Neural cell (in vitro differentiated cells): Measurements from ENCODE around the gene TYMP. TPM values are rescaled to one million over a fixed set of nuclear protein-coding genes. Genes with fewer than 3 reads are reported as not detected.

ENCODE experiments used
- H2AFZ ChIP-seq: fragments of 200-600, 300-800 bp; sonication (generic), shearing (Covaris generic); 2 replicates; pipeline ENCODE4 v1.6.0; 2014; ENCODE audit warnings: low read depth, mild to moderate bottlenecking, antibody characterized with exemption, low read length, moderate library complexity
- H3F3A ChIP-seq: fragments of 200-600 bp; shearing (Covaris generic); 2 replicates; pipeline ENCODE4 v1.6.1; 2016; ENCODE audit warnings: mild to moderate bottlenecking, moderate library complexity, mixed read lengths, antibody characterized with exemption, low read length; ENCODE audit not compliant: insufficient read depth, poor library complexity, severe bottlenecking
- H3K27ac ChIP-seq: fragments of 200-600, 300-800 bp; sonication (generic), shearing (Covaris generic); 2 replicates; pipeline ENCODE4 v1.5.1; 2014; ENCODE audit warnings: mild to moderate bottlenecking, low read length, moderate library complexity
- H3K27me3 ChIP-seq: fragments of 300-800, 200-600 bp; sonication (generic), shearing (Covaris generic); 2 replicates; pipeline ENCODE4 v1.6.0; 2014; ENCODE audit warnings: mild to moderate bottlenecking, low read depth, low read length, moderate library complexity; ENCODE audit not compliant: insufficient read depth
- H3K36me3 ChIP-seq: fragments of 300-800, 200-600 bp; sonication (generic), shearing (Covaris generic); 2 replicates; pipeline ENCODE4 v1.5.1; 2014; ENCODE audit warnings: mild to moderate bottlenecking, antibody characterized with exemption, low read length, moderate library complexity; ENCODE audit not compliant: insufficient read depth
- H3K4me2 ChIP-seq: fragments of 300-800, 200-600 bp; sonication (generic), shearing (Covaris generic); 2 replicates; pipeline ENCODE4 v1.6.0; 2014; ENCODE audit warnings: mild to moderate bottlenecking, low read length
- H3K4me3 ChIP-seq: fragments of 300-800, 200-600 bp; sonication (generic), shearing (Covaris generic); 2 replicates; pipeline ENCODE4 v1.5.1; 2014; ENCODE audit warnings: mild to moderate bottlenecking, low read length, moderate library complexity
- H3K79me2 ChIP-seq: fragments of 200-600 bp; shearing (Covaris generic); replicated peaks from 2 replicates; pipeline ENCODE4 v1.6.0; 2014; ENCODE audit warnings: mild to moderate bottlenecking, low read length, moderate library complexity; ENCODE audit not compliant: insufficient read depth
- H3K9ac ChIP-seq: fragments of 300-800, 200-600 bp; sonication (generic), shearing (Covaris generic); 2 replicates; pipeline ENCODE4 v1.6.1; 2016; ENCODE audit warnings: mild to moderate bottlenecking, low read length, mixed read lengths
- H3K9me2 ChIP-seq: fragments of 200-600 bp; shearing (Covaris generic); 2 replicates; pipeline ENCODE4 v1.6.1; 2016; ENCODE audit warnings: mild to moderate bottlenecking, low read length, mixed read lengths; ENCODE audit not compliant: insufficient read depth
- H3K9me3 ChIP-seq: fragments of 200-600, 300-800 bp; sonication (generic), shearing (Covaris generic); 2 replicates; pipeline ENCODE4 v1.6.1; 2016; ENCODE audit warnings: mild to moderate bottlenecking, mixed run types, low read length, moderate library complexity, mixed read lengths
- H4K20me1 ChIP-seq: fragments of 200-600 bp; shearing (Covaris generic); 2 replicates; pipeline ENCODE4 v1.6.1; 2016; ENCODE audit warnings: mild to moderate bottlenecking, mixed run types; ENCODE audit not compliant: insufficient read depth
- CTCF ChIP-seq: fragments of 450-650 bp; IDR thresholded peaks from 2 replicates; pipeline ENCODE4 v1.5.1; 2014; ENCODE audit warnings: antibody characterized with exemption, mild to moderate bottlenecking, moderate library complexity; ENCODE audit not compliant: poor library complexity, severe bottlenecking
- EP300 ChIP-seq: fragments of 450-650 bp; conservative IDR thresholded peaks from 2 replicates; pipeline ENCODE4 v1.6.1; 2014; ENCODE audit warnings: antibody characterized with exemption, mild to moderate bottlenecking, moderate library complexity; ENCODE audit not compliant: poor library complexity, severe bottlenecking
- EZH2 ChIP-seq: fragments of 200-600, 300-800 bp; shearing (Covaris generic), sonication (generic); IDR thresholded peaks from 2 replicates; pipeline ENCODE4 v1.6.1; 2014; ENCODE audit warnings: antibody characterized with exemption, low read length, borderline replicate concordance, mild to moderate bottlenecking; ENCODE audit not compliant: insufficient read depth, poor library complexity, severe bottlenecking
- MXI1 ChIP-seq: fragments of 450-650 bp; conservative IDR thresholded peaks from 2 replicates; pipeline ENCODE4 v1.6.1; 2014; ENCODE audit warnings: antibody characterized with exemption, mild to moderate bottlenecking; ENCODE audit not compliant: poor library complexity, severe bottlenecking
- POLR2AphosphoS5 ChIP-seq: IDR thresholded peaks from 2 replicates; pipeline ENCODE4 v1.6.1; 2012
- RAD21 ChIP-seq: fragments of 450-650 bp; conservative IDR thresholded peaks from 2 replicates; pipeline ENCODE4 v1.6.1; 2014; ENCODE audit warnings: antibody characterized with exemption, mild to moderate bottlenecking, moderate library complexity
- REST ChIP-seq: IDR thresholded peaks from 2 replicates; pipeline ENCODE4 v1.6.1; 2012; ENCODE audit warnings: borderline replicate concordance
- TAF1 ChIP-seq: IDR thresholded peaks from 2 replicates; pipeline ENCODE4 v1.6.1; 2012; ENCODE audit warnings: low read depth
- polyA plus RNA-seq: library from polyadenylated mRNA; depleted of rRNA; stranded (reverse); fragments of >200 nt; gene quantifications from 2 replicates; pipeline ENCODE4 v1.2.3, GENCODE V29; 2014

TYMP gene
- polyA plus RNA-seq, 1 donor from 2014 or later, result 0.87 TPM

GRCh38 chr22:50546326-50547262, 16.8 kb upstream of the TYMP start:
- Histone ChIP-seq H3K9me2 (no peaks in the 10 kb centered on the region), H3K27me3 (peaks cover 13% of the 10 kb centered on the region), H3K4me2 (no peak overlapping the region), H2AFZ (no peak overlapping the region), H3K9me3 (no peaks in the 10 kb centered on the region), H3K27ac (no peak overlapping the region), H3K4me3 (no peak overlapping the region), H3K9ac (no peak overlapping the region), H4K20me1 (no peaks in the 10 kb centered on the region), H3F3A (no peaks in the 10 kb centered on the region), H3K36me3 (no peaks in the 10 kb centered on the region), H3K79me2 (no peaks in the 10 kb centered on the region)
- TF ChIP-seq EZH2, result no peak
- TF ChIP-seq RAD21, result no peak
- no peak for TF ChIP-seq EP300
- TF ChIP-seq CTCF, result no peak
- no peak for TF ChIP-seq REST
- TF ChIP-seq MXI1, result no peak
- TF ChIP-seq TAF1, result no peak
- TF ChIP-seq POLR2AphosphoS5, result no peak

- H3F3A ChIP-seq, result no peaks in the 10 kb centered on the region
- no peaks in the 10 kb centered on the region for H3K9me3 ChIP-seq
- no peak within 1 kb of the TSS for H3K4me3 ChIP-seq
- no peak for TF ChIP-seq EP300
- H3K9ac ChIP-seq, result no peak within 1 kb of the TSS
- H3K27me3 ChIP-seq, result peaks cover 13% of the 10 kb centered on the region
- H2AFZ ChIP-seq, result no peak within 1 kb of the TSS
- H3K79me2 ChIP-seq, result no peaks in the 10 kb centered on the region
- no peak within 1 kb of the TSS for H3K27ac ChIP-seq
- H3K4me2 ChIP-seq, result no peak within 1 kb of the TSS
- no peaks in the 10 kb centered on the region for H3K9me2 ChIP-seq
- H3K36me3 ChIP-seq, result no peaks in the 10 kb centered on the region
- H4K20me1 ChIP-seq, result no peaks in the 10 kb centered on the region
Observed at GRCh38 chr22:50545522-50546325, 15.9 kb upstream of the TYMP start, which contains the start of gene KLHDC7B. Gene KLHDC7B, plus strand, starts transcription at chr22:50545899. Its CDS starts 345 bp downstream, at chr22:50546244.
